ENCODE measurements around the gene NRG2.

DNA sequence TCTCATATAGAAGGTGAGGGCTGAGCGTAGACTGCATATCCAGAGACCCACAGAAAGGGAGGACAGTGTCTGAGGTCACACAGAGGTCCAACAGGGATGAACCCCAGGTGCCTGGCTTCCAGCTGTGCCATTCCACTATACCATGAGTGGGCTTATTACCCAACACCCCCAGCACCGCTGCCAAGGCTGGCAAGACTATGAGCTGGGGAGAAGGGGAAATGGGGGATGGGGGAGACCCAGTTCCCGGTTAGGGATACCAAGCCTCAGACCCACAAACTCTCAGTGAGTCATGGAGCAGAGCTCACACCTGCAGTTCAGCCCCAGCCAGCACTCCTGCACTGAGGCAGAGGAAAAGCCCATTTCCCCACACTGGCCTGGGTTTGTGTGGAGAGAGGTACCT is 141.1 kb downstream of the NRG2 start:
- TF ChIP-seq, protein P1, sequence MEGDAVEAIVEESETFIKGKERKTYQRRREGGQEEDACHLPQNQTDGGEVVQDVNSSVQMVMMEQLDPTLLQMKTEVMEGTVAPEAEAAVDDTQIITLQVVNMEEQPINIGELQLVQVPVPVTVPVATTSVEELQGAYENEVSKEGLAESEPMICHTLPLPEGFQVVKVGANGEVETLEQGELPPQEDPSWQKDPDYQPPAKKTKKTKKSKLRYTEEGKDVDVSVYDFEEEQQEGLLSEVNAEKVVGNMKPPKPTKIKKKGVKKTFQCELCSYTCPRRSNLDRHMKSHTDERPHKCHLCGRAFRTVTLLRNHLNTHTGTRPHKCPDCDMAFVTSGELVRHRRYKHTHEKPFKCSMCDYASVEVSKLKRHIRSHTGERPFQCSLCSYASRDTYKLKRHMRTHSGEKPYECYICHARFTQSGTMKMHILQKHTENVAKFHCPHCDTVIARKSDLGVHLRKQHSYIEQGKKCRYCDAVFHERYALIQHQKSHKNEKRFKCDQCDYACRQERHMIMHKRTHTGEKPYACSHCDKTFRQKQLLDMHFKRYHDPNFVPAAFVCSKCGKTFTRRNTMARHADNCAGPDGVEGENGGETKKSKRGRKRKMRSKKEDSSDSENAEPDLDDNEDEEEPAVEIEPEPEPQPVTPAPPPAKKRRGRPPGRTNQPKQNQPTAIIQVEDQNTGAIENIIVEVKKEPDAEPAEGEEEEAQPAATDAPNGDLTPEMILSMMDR (IDR thresholded peaks at IDR 0.05) = no peak
- no peak for TF ChIP-seq POLR2A (IDR thresholded peaks at IDR 0.05)
